Subcutaneous adipose tissue (tissue), 4 donors: ENCODE measurements around the gene NPAS3. TPM values are rescaled to one million over a fixed set of nuclear protein-coding genes. Genes with fewer than 3 reads are reported as not detected.

Experiments
- total RNA-seq, 4 donors: library from RNA; depleted of rRNA; stranded (reverse); fragments of >200 nt; gene quantifications; one replicate each; pipeline ENCODE4 v1.1.0, GENCODE V29; 2016
- TF ChIP-seq, protein P1 (sequence below): fragments of 450-650 bp; IDR thresholded peaks from one replicate; pipeline ENCODE4 v1.5.1; 2016; ENCODE audit warnings: low read depth, mild to moderate bottlenecking, control low read depth, antibody characterized with exemption, moderate library complexity

The NPAS3 gene
- total RNA-seq, 4 donors from 2014 or later = 0.51 to 1.3 (median 1.0) TPM

DNA sequence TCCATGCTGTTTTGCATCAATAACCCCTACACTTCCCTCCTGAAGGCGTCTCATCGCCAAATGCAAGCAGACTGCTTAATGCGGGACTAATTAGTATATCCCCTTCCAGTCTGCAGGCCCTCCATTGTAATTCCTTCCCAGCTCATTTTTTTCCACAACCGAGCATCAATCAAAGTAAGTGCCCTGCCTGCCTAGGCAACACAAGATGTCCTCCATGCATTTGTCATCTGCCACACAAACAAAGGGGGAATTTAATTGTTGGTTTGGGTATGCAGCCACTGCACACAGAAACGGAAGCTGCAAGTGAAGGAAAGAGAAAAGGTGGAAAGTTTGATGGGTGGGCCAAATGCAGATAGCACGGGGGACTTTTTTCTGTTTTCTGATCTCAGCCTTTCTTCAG lies 844.2 kb downstream of the NPAS3 start:
- TF ChIP-seq, protein P1, sequence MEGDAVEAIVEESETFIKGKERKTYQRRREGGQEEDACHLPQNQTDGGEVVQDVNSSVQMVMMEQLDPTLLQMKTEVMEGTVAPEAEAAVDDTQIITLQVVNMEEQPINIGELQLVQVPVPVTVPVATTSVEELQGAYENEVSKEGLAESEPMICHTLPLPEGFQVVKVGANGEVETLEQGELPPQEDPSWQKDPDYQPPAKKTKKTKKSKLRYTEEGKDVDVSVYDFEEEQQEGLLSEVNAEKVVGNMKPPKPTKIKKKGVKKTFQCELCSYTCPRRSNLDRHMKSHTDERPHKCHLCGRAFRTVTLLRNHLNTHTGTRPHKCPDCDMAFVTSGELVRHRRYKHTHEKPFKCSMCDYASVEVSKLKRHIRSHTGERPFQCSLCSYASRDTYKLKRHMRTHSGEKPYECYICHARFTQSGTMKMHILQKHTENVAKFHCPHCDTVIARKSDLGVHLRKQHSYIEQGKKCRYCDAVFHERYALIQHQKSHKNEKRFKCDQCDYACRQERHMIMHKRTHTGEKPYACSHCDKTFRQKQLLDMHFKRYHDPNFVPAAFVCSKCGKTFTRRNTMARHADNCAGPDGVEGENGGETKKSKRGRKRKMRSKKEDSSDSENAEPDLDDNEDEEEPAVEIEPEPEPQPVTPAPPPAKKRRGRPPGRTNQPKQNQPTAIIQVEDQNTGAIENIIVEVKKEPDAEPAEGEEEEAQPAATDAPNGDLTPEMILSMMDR = no peak

DNA sequence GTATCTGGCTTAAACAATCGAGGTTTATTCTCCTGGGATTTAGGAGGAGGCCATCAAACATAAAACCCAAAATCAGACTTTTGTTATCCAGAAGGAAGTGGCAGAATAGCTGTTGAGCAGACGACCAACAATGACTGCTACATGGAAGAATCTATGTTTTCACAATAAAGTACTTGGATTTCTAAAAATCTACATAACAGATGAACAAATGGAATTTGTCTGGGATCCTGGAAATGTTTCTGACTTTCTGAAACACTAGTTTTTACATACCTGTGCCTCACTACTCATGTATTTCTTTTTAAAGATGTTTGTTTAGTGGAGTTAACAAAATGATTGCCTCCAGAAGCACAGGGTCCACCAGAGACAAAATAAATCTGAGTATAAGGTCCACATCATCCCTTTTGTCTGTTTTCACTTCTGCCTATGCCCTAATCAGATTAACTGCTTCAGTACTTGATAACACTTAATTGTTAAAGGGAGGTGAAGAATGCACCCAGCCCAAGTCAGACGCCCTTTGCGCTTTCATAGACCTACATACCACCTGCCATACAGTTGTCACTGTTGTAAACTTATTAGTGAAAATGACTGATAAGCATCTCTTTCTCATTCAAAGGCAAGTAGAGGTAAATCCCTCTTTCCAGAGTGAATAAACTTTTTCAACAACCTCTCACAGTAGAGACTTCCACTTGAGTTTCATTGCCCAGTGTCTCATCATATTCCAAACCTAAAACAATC lies 847.6 kb downstream of the NPAS3 start:
- TF ChIP-seq, protein P1 = no peak

DNA sequence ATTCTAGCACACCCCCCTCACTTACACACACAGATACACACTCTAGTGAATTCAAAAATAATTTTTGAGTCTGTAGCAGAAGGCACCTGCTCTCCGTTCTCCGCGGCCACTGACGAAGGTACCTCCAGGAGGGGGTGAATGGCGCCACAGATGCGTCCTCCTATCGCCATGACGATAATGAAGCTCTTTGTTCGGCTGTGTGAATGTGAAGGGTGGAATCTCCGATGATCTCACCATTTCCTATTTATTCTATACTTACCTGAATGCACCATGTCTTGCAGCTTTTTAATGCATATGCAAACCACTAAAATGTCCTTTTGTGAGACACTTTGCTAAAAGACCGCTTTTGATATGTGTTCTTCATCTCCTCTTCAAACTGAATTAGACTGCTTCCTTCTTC lies 849.5 kb downstream of the NPAS3 start:
- TF ChIP-seq, protein P1 = no peak

DNA sequence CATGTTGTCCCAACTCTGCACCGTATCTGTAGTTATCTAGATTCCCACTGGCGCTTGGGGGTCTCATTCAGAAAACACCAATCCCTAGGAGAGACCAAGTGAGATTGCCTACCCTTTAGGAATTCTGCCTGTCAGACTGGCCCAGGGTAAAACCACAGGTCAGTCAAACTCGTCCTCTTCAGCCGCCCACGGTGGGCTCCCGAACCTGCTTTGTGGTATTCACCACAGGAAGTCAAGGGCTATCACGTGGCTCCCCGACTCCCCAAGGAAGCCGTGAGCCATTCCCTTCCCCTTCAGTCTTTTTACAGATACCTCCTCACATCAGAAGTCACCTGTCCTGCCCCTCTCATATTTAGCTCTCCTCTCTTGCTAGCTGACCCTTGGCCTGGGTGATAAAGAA lies 852.3 kb downstream of the NPAS3 start:
- TF ChIP-seq, protein P1 = no peak

DNA sequence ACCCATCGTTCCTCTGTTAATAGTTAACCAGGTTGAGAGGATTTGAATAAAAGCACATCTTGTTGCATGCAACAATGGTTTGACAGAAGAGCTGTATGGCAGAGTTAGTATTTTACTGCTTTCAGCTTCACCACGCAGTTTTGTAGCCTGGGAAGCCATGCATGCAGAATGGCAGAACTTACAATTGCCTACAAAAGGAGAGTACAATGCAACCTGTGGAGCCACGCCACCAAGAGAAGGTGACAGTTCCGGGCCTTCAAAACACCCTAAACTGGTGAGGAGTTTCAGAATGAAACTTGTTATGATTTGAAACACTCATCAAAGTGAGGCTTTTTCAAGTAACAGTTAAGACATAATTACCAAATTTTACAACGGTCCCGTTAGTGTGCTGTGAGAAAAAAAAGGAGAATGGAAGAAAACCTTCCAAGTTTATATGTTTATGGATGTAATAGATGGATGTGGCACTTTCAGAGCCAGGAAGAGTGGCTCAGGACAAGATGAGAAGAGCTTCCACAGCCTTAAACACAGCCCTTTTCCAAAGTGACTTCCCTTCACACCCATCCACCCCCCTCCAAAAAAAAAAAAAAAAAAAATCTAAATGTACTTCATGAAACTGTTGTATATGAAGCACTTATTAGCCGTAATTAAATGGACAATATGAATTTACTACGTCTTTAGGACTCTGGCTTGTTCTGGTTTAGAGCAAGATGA lies 853.5 kb downstream of the NPAS3 start:
- TF ChIP-seq, protein P1 = no peak

DNA sequence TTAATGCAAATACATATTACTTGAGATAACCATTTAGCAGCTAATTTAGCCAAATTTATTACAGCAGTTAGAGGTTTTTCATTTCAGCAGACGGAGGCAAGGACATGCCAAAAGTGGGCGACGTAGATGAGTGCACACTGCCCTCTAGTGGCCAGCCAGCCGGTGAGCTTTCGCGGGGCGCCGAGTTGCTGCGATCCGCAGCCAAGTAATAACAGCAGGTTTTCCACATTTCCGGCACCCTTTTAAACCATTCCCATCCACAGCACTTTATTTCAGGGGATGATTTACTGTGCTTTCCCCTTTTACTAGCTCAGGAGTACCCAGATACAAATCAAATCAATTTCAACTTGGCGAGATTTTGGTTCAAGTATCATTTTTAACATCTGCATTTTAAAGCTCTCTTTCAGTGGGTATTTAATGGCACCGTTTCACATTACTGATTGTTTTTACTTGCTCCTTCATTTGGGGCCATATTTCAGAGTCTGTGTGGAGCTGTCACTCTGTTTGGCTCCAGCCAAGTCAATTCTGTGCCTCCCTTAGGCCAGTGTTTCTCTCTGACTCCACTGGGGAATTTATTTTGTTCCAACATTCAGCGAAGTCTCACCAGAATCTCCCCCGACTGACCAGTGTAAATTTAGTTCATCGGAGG lies 854.2 kb downstream of the NPAS3 start:
- TF ChIP-seq, protein P1 = no peak
